Measurements from ENCODE around the gene SH3TC1.

GRCh38 chr4:8284391-8284790 is 85.3 kb downstream of the SH3TC1 start:
- TF ChIP-seq POLR2A (IDR thresholded peaks at IDR 0.05), result no peak
- no peak for TF ChIP-seq CTCF (IDR thresholded peaks at IDR 0.05)
- TF ChIP-seq EP300 (IDR thresholded peaks at IDR 0.05; ENCODE audit: low read depth), result no peak
- no peak for TF ChIP-seq POLR2AphosphoS5 (IDR thresholded peaks at IDR 0.05)

Measured in transverse colon (tissue), 4 donors.